ES-I3 (cell line): ENCODE measurements around the gene CCDC33.

Experiments
- H3K36me3 ChIP-seq: 2 replicates; pipeline ENCODE4 v1.6.1; 2013; ENCODE audit warnings: mild to moderate bottlenecking, low read length, control low read depth, moderate library complexity; ENCODE audit not compliant: insufficient read depth
- H3K4me1 ChIP-seq: 2 replicates; pipeline ENCODE4 v1.6.1; 2013; ENCODE audit warnings: mild to moderate bottlenecking, control low read depth, low read length; ENCODE audit not compliant: insufficient read depth
- H3K9ac ChIP-seq: 2 replicates; pipeline ENCODE4 v1.6.1; 2013; ENCODE audit warnings: low read depth, mild to moderate bottlenecking, low read length, moderate library complexity
- H3K9me3 ChIP-seq: 2 replicates; pipeline ENCODE4 v1.6.1; 2013; ENCODE audit warnings: mild to moderate bottlenecking, low read length, moderate library complexity; ENCODE audit not compliant: control insufficient read depth, insufficient read depth

The CCDC33 gene

DNA sequence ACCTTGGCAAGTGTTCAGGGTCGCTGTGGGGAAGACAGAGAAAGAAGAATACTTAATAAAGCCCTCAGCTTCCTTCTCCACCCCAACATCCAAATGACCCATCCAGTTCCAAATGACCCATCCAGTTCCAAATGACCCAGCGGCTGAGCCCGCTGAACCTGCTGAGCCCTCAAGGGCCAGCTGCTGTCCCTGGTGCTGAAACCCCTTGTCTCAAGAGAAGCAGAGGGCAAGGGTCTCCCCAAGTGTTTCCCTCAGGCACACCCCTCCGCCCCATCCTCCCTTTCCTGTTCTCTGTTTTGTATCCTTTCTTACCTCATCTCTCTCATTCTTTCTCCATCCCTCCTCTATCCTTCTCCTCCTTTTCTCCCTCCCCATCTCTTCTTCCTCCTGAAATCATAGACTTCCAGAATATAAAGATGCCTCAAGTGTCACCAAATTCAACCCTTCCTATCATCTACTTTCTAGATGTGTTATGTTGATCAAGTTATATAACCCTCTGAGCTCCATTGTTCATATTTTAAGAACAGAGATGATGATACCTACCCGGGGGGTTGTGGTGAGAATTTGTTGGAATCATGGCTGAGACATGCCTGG, 29.0 kb downstream of the CCDC33 start:
- H3K4me1 ChIP-seq: peaks cover 18% of the 10 kb centered on the region; the same call in 1 of the 2 replicates
- H3K9me3 ChIP-seq: no peaks in the 10 kb centered on the region
- no peaks in the 10 kb centered on the region for H3K36me3 ChIP-seq

GRCh38 chr15:74268020-74268419, 31.9 kb downstream of the CCDC33 start:
- H3K4me1 ChIP-seq: peaks cover 13% of the 10 kb centered on the region; the same call in 1 of the 2 replicates
- H3K9ac ChIP-seq: no peak overlapping the region
- no peaks in the 10 kb centered on the region for H3K9me3 ChIP-seq
- H3K36me3 ChIP-seq: no peaks in the 10 kb centered on the region

More for the DNA sequence above, 29.0 kb downstream of the CCDC33 start:
- no peak overlapping the region for H3K9ac ChIP-seq

- Histone ChIP-seq H3K9ac (no peak overlapping the region), H3K36me3 (no peaks in the 10 kb centered on the region), H3K9me3 (no peaks in the 10 kb centered on the region), H3K4me1 (peaks cover 3% of the 10 kb centered on the region; the same call in 1 of the 2 replicates)
Measured at GRCh38 chr15:74269362-74270035, 33.4 kb downstream of the CCDC33 start.

DNA sequence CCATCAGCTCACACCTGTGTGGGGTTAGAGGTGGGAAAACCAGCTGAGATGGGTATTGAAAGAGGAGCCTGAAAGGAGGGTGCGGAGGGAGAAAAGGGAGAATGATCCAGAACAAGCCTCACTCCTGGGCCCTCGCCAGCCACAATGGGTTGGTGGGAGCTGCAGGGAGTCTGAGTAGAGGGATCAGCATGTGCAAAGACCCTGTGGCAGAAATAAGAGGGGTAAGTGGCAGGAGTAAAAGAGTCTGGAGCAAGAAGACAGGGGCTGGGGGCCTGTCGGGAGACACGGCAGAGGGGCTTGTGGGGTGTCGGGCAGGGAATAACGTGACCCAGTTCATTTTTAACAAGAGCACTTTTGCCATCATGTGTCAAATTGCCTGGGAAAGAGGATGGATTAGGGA, 34.0 kb downstream of the CCDC33 start:
- no peak overlapping the region for H3K9ac ChIP-seq
- H3K4me1 ChIP-seq: no peaks in the 10 kb centered on the region
- no peaks in the 10 kb centered on the region for H3K36me3 ChIP-seq
- H3K9me3 ChIP-seq: no peaks in the 10 kb centered on the region

- H3K9ac ChIP-seq: no peak overlapping the region
- no peaks in the 10 kb centered on the region for H3K36me3 ChIP-seq
- H3K4me1 ChIP-seq: no peaks in the 10 kb centered on the region
- H3K9me3 ChIP-seq: no peaks in the 10 kb centered on the region
Measured at GRCh38 chr15:74270854-74271520, 34.9 kb downstream of the CCDC33 start.

GRCh38 chr15:74272812-74273211, 36.7 kb downstream of the CCDC33 start:
- no peaks in the 10 kb centered on the region for H3K36me3 ChIP-seq
- no peak overlapping the region for H3K9ac ChIP-seq
- no peaks in the 10 kb centered on the region for H3K9me3 ChIP-seq
- H3K4me1 ChIP-seq: no peaks in the 10 kb centered on the region

- no peak overlapping the region for H3K9ac ChIP-seq
- H3K36me3 ChIP-seq: no peaks in the 10 kb centered on the region
- H3K9me3 ChIP-seq: no peaks in the 10 kb centered on the region
- no peaks in the 10 kb centered on the region for H3K4me1 ChIP-seq
Measured at GRCh38 chr15:74274470-74275038, 38.4 kb downstream of the CCDC33 start.

DNA sequence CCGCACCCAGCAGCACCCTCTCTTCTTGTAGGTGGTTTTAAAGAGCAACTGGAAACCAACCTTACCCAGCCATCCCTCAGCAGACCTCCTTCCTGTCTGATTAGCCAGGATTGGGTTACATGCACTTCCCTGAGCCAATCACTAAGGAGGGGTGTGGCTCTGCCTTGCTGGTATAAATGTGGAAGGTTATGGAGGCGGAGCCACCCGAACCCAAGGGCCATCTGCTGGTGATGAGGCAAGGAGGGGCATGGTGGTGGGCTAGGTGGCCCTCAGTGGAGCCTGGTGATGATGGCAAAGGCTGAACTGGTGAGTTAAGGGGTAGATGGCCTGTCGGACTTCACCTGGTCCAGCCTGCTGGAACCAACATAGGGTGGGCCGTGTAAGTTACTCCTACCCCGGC, 39.8 kb downstream of the CCDC33 start:
- H3K4me1 ChIP-seq: no peaks in the 10 kb centered on the region
- no peaks in the 10 kb centered on the region for H3K36me3 ChIP-seq
- H3K9me3 ChIP-seq: no peaks in the 10 kb centered on the region
- H3K9ac ChIP-seq: no peak overlapping the region

DNA sequence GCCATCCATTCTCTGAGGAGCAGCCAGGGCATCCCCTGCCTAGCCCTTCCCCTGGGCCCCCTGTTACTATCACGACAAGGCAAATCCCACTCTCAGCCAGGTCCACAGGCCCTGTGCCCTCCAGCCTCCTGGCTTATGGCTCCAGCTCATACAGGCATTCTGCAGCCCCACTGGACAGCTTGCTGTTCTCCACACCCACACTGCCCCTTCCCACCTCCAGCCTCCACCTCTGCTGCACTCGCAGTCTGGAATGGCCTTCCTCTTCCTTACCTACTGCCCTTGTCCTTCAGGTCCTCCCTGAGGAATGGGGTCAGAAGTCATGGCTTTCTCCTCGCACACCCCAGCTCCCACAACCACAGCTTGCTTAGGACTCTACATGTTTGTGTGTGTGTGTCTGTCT, 40.4 kb downstream of the CCDC33 start:
- H3K9me3 ChIP-seq: no peaks in the 10 kb centered on the region
- no peak overlapping the region for H3K9ac ChIP-seq
- H3K36me3 ChIP-seq: no peaks in the 10 kb centered on the region
- H3K4me1 ChIP-seq: no peaks in the 10 kb centered on the region

DNA sequence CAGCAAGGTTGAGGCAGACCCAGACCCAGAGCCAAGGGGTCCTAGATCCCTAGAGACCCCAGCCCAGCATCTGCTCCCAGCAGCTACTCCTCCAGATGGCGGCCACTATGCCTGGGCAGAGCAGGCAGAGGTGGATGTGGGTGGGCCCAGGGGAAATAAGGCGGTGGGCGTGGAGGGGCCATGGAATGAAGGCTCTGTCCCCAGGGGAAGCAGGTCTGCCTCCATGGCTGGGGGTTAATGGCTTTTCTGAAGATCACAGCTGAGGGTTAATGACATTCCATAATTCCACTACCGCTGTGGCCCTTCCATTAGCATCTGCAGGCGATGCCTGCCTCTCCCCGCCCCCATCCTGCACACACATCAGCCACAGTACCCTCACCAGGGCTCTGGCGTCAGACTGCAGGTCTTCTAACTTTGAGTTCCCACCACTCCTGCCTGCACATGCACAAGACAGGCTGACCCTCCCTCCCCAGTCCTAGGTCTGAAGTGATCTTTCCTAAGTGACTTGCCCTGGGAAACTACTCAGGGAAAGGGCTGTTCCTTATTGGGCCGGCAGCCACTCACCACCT, 41.2 kb downstream of the CCDC33 start:
- Histone ChIP-seq H3K4me1 (no peaks in the 10 kb centered on the region), H3K36me3 (no peaks in the 10 kb centered on the region), H3K9ac (no peak overlapping the region), H3K9me3 (no peaks in the 10 kb centered on the region)

DNA sequence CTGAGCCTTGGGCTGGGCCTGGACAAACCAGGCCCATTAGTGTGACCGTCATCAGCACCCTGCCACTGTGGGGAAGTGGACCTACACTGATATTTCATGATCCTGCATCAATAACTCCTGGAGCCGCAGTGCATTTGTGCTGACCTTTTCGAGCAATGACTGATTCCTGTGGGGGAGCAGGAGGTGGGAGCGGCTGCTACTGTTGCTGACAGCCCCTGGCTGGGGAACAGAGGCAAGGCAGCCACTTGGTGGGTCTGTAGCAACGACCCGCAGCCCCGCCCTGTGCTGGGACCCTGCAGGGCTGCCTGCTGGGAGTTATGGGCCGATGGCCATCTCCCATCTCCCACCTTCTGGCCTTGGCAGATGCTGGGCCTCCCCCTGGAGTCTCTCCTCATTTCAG, 42.1 kb downstream of the CCDC33 start:
- Histone ChIP-seq H3K9ac (no peak overlapping the region), H3K9me3 (no peaks in the 10 kb centered on the region), H3K4me1 (no peaks in the 10 kb centered on the region), H3K36me3 (no peaks in the 10 kb centered on the region)

DNA sequence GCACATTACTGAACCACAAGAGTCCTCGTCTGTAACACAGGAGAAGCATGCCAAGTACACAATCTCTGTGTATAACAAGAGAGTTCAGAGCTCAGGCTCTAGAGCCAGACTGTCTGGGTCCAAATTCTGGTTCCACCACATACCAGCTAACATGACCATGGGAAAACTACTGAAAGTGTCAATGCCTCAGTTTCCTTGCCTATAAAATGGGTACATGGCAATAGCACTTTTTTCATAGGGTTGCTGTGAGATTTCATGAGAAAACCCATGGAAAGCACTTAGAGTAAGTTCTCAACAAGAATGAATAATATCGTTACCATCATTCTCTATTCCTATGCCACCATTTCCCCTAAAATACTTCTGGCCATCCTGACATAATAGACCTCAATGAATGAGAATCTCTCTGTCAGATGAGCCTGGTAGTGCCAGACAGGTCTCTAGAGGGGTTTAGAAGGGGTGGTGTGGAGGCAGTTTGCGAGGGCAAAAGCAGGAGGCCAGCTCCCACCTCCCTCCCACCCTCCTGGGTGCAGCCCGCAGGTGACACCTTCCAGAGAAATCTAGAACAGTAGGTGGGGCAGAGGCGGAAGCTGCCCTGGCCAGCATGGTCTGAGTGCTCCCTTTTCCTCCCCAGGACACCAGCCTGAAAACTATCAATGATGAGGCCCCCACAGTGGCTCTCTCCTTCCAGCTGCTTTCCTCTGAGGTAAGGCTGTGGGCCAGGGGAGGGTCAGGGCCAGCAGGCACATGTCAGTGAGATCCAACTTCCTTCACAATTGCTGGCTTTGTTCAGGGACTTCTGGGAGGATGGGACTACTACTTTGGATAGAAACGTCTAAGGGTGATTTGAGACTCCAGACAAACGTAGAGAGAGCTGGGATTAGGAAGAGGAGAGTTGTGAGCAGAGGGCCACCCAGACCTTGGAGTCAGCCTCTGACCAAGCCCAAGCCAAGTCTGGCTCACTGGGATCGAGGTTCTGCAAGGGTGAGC, 45.3 kb downstream of the CCDC33 start:
- H3K9ac ChIP-seq: no peak overlapping the region
- no peaks in the 10 kb centered on the region for H3K36me3 ChIP-seq
- H3K4me1 ChIP-seq: no peaks in the 10 kb centered on the region
- H3K9me3 ChIP-seq: no peaks in the 10 kb centered on the region

DNA sequence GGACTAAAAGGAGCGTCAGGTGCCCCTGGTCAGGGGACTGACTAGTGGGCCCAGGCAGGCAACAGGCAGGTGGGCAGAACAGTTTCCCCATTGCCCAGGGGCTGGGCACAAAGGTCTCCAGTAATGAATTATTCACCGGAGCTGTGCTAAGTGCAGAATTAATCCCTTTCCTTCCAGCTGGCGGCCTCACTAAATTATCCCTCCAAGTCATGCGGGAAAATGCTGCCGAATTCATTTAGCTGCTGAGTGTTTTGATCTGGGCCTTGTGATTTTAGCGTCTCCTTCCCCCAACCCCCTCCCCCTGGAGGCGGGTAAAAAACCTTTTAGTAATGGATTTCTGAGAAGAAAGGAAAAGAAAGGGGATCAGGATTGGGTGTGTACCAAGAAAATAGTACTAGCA, 47.2 kb downstream of the CCDC33 start:
- Histone ChIP-seq H3K4me1 (peaks cover 5% of the 10 kb centered on the region), H3K9ac (no peak overlapping the region), H3K9me3 (no peaks in the 10 kb centered on the region), H3K36me3 (no peaks in the 10 kb centered on the region)

DNA sequence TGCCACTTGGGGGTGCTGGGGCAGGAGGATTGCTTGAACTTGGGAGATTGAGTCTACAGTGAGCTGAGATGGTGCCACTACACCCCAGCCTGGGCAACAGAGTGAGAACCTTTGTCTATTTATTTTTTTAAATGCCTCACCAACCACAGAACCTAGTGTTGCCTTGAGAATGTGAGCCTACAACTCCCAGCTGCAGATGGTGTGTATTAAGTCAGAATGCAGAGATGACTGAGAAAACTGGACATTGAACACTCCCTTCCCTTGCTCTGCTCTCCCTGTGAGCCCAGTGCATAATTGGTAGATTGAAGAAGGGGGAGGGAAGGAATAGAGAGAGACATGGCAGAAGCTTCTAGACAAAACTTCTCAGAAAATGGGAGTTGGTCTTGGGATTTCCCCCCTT, 53.5 kb downstream of the CCDC33 start:
- Histone ChIP-seq H3K4me1 (peaks cover 14% of the 10 kb centered on the region), H3K36me3 (no peaks in the 10 kb centered on the region), H3K9me3 (no peaks in the 10 kb centered on the region), H3K9ac (no peak overlapping the region)
